ENCODE results near the gene SCLT1.

DNA sequence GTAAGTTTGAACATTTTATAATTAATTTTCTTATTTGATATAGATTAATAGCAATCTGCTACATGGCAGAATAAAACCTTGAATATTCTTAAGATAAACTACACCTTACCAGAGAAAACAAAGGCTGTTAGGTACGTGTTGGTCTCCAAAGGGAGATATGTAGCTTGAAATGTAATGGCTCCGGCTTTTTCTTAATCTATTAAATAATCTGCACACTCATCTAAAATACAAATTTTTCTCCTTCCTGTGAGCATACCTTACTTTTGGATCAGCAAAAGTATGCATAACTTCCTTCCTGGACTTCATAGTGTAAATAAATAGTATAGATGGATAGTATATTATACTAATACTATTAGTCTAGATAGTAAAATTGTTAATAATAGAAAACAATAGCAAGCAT is 142.5 kb downstream of the SCLT1 start:
- no peak for TF ChIP-seq GATA2 (IDR thresholded peaks at IDR 0.05; ENCODE audit: low read depth, low read length)
- no peak for TF ChIP-seq GATA3 (IDR thresholded peaks at IDR 0.05; ENCODE audit: low read depth, low read length)

Data from SH-SY5Y (cell line).